ENCODE data around the gene KDM1A.

DNA sequence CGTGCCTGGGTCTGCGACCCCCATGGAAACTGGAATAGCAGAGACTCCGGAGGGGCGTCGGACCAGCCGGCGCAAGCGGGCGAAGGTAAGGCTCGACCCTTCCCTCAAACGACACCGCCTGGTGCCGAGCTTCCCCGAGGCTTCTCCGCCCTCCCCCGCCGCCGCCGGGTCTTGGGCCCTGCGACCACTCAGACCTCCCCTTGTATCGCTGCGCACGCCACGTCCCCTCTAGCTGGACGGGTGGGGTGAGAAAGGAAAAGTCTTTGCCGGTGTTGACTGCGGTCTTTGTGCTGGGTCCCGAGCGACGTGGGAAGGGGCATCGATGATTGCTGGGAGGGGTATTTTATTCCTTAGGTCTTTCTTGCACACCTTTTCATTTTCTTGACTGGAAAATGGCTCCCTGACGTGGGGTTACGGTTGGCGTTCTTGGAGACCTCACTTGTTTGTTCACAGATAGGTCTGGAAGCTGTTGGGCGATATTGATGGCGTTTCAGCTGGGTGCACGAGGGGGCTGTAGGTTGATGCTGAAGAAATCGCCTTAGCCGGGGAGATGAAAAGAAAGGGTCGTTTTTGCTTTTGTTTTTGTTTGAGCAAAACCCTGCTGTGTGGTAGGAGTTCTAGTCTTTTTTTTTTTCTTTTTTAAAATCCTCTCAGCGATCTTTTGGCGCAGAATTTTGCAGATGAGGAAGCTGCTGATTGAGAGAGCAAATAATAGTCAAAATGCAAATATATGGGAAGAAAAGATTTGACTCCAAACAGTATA is 776 bp downstream of the KDM1A start:
- no peak for TF ChIP-seq TAF1 (IDR thresholded peaks at IDR 0.05; ENCODE audit: low read depth, low read length)
- TF ChIP-seq POLR2A (IDR thresholded peaks at IDR 0.05; ENCODE audit: low read depth, low read length), result no peak
- TF ChIP-seq PAX5 (IDR thresholded peaks at IDR 0.05; ENCODE audit: insufficient read depth, low read length, severe bottlenecking), result no peak
- no peak for TF ChIP-seq POLR2AphosphoS5 (IDR thresholded peaks at IDR 0.05; ENCODE audit: low read depth, low read length)
- no peak for TF ChIP-seq POU2F2 (IDR thresholded peaks at IDR 0.05; ENCODE audit: low read depth, low read length)

Measured in GM12891 (cell line).